Upper lobe of left lung (tissue), 4 donors: ENCODE results near the gene CAMTA2.

Experiments
- CTCF ChIP-seq, 6 experiments: fragments of 450-650 bp in 4 of 6; fragments of 200-600 bp in 2 of 6; sonication (generic) in 2 of 6; IDR thresholded peaks; one replicate each; pipeline ENCODE4 v1.5.1; 2016 to 2019; ENCODE audit warnings: antibody characterized with exemption in 6 of 6
- POLR2A ChIP-seq, 4 donors: fragments of 450-650 bp; IDR thresholded peaks; one replicate each; pipeline ENCODE4 v1.5.1; 2016 to 2017; ENCODE audit warnings: antibody characterized with exemption in 4 of 4, mild to moderate bottlenecking in 2 of 4

DNA sequence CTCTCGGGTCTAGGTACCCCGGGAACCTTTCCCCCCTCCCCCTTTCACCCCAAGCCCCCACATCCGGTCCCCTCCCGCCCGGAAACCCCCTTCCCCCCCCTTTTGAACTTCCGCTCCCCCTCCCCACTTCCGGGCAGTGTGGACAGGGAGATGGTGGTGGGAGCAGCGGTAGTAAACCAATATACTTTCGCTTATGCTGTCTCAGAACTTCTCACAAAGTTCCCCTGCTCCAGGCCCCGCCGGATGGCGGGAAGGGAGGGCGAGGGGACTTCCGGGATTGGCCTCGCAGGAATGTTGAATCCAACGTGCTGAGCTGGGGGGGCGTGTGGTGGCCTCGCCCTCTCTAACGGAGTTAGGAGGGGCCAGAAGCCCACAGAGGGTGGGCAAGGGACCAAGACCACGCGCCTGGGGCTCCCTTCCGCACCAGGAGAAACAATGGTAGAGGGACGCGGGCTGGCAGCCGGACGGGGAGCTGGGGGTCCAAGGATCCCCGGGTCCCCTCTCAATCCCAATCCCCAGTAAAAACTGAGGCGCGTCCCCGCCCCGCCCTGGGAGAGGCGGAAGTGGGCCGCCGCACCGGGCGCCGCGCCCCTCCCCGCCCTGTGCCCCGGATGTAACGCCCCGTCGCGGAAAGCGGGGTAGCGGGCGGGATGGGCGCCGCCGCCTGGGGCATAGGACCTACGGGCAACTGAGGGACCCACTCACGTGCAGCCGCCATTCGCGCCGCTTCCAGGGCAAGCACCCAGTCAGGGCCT is 39.9 kb downstream of the CAMTA2 start:
- TF ChIP-seq CTCF (IDR thresholded peaks at IDR 0.05), result no peak
- no peak for TF ChIP-seq POLR2A (IDR thresholded peaks at IDR 0.05)
